Measurements from ENCODE around the gene RAD51B. TPM values are rescaled to one million over a fixed set of nuclear protein-coding genes. Genes with fewer than 3 reads are reported as not detected.
"Not testable (repeated sequence)": the region's sequence is repeated elsewhere in the genome, so short reads cannot be mapped to it uniquely, and the experiment has no call there.

The RAD51B gene
- polyA plus RNA-seq, 1 donor, result 7.3 TPM

- DNase-seq (ENCODE audit: low read depth), result no peak
Observed at GRCh38 chr14:68295316-68295816, 475.8 kb downstream of the RAD51B start.

GRCh38 chr14:68297039-68297438 is 477.5 kb downstream of the RAD51B start:
- DNase-seq (ENCODE audit: low read depth), result peak; percentile 41

GRCh38 chr14:68297876-68298468 is 478.4 kb downstream of the RAD51B start:
- DNase-seq (ENCODE audit: low read depth), result no peak

- no peak for DNase-seq (ENCODE audit: low read depth)
Observed at GRCh38 chr14:68300608-68301007, 481.0 kb downstream of the RAD51B start.

- DNase-seq (ENCODE audit: low read depth), result no peak
Observed at GRCh38 chr14:68301219-68301618, 481.6 kb downstream of the RAD51B start.

GRCh38 chr14:68302938-68303337 is 483.4 kb downstream of the RAD51B start:
- DNase-seq (ENCODE audit: low read depth), result not testable (repeated sequence)

GRCh38 chr14:68305738-68306137 is 486.2 kb downstream of the RAD51B start:
- no peak for DNase-seq (ENCODE audit: low read depth)

GRCh38 chr14:68306265-68306933 is 486.8 kb downstream of the RAD51B start:
- DNase-seq (ENCODE audit: low read depth), result no peak

GRCh38 chr14:68306934-68307789 is 487.6 kb downstream of the RAD51B start:
- peak; percentile 53 for DNase-seq (ENCODE audit: low read depth)

GRCh38 chr14:68307790-68308168 is 488.2 kb downstream of the RAD51B start:
- peak; percentile 88 for DNase-seq (ENCODE audit: low read depth)

GRCh38 chr14:68308726-68309520 is 489.3 kb downstream of the RAD51B start:
- DNase-seq (ENCODE audit: low read depth), result no peak

GRCh38 chr14:68309616-68310015 is 490.0 kb downstream of the RAD51B start:
- DNase-seq (ENCODE audit: low read depth), result no peak

GRCh38 chr14:68312300-68312699 is 492.7 kb downstream of the RAD51B start:
- no peak for DNase-seq (ENCODE audit: low read depth)

- DNase-seq (ENCODE audit: low read depth), result no peak
Observed at GRCh38 chr14:68312884-68313610, 493.5 kb downstream of the RAD51B start.

GRCh38 chr14:68314642-68315041 is 495.1 kb downstream of the RAD51B start:
- DNase-seq (ENCODE audit: low read depth), result no peak

- no peak for DNase-seq (ENCODE audit: low read depth)
Observed at GRCh38 chr14:68315081-68315480, 495.5 kb downstream of the RAD51B start.

GRCh38 chr14:68316078-68316868 is 496.7 kb downstream of the RAD51B start:
- no peak for DNase-seq (ENCODE audit: low read depth)

- no peak for DNase-seq (ENCODE audit: low read depth)
Observed at GRCh38 chr14:68317239-68317638, 497.7 kb downstream of the RAD51B start.

- no peak for DNase-seq (ENCODE audit: low read depth)
Observed at GRCh38 chr14:68318828-68319227, 499.2 kb downstream of the RAD51B start.

GRCh38 chr14:68320495-68320894 is 500.9 kb downstream of the RAD51B start:
- DNase-seq (ENCODE audit: low read depth), result no peak
